Right lobe of liver (tissue), 6 donors: ENCODE measurements around the gene GREM2. TPM values are rescaled to one million over a fixed set of nuclear protein-coding genes. Genes with fewer than 3 reads are reported as not detected.

ENCODE experiments used
- ATAC-seq, 4 donors: fragments of 200-7000 bp; cut with Tn5 transposase; one replicate each; pipeline ENCODE4 v1.9.1; 2020; ENCODE audit warnings: mild to moderate bottlenecking in 4 of 4, moderate library complexity in 4 of 4
- DNase-seq, 3 donors: peaks; one replicate each; pipeline ENCODE4 v3.0.0-alpha.2; 2020
- H3K27ac ChIP-seq, 3 donors: fragments of 200-600 bp; one replicate each; pipeline ENCODE4 v1.8.0; 2022
- H3K27me3 ChIP-seq, 2 donors: fragments of 200-600 bp; one replicate each; pipeline ENCODE4 v1.8.0; 2022
- H3K36me3 ChIP-seq, 4 donors: fragments of 200-600 bp; sonication (generic) in 1 of 4; one replicate each; pipeline versions ENCODE4 v1.5.1 to v1.8.0; 2017 to 2022; ENCODE audit warnings: control low read depth in 1 of 4
- H3K4me1 ChIP-seq, 4 donors: fragments of 200-600 bp; sonication (generic) in 1 of 4; one replicate each; pipeline versions ENCODE4 v1.5.1 to v1.8.0; 2017 to 2022; ENCODE audit warnings: control low read depth in 1 of 4
- H3K4me3 ChIP-seq, 3 donors: fragments of 200-600 bp; one replicate each; pipeline ENCODE4 v1.8.0; 2022
- H3K9me3 ChIP-seq, 4 donors: fragments of 200-600 bp; sonication (generic) in 1 of 4; one replicate each; pipeline versions ENCODE4 v1.5.1 to v1.8.0; 2017 to 2022; ENCODE audit warnings: control low read depth in 1 of 4
- CTCF ChIP-seq, 4 donors: fragments of 200-600 bp in 3 of 4; fragments of 450-650 bp in 1 of 4; IDR thresholded peaks; one replicate each; pipeline versions ENCODE4 v1.5.1 to v1.8.0; 2016 to 2022; ENCODE audit warnings: antibody characterized with exemption in 4 of 4, mild to moderate bottlenecking in 2 of 4
- POLR2A ChIP-seq: fragments of 450-650 bp; IDR thresholded peaks from one replicate; pipeline ENCODE4 v1.6.1; 2017; ENCODE audit warnings: antibody characterized with exemption, mild to moderate bottlenecking
- WGBS: methylation state at CpG from one replicate; pipeline ENCODE4 v1.1.6; 2018; ENCODE audit warnings: low coverage, low lambda C conversion rate; ENCODE audit not compliant: insufficient coverage; ENCODE audit errors: missing lambda C conversion rate; 5-methylcytosine and 5-hydroxymethylcytosine counted together
- intact Hi-C, 2 donors: fragments of 100-400 bp; cut with DNase I; formaldehyde crosslinking; loops; one replicate each; pipeline versions ENCODE4 v1.11.2 to v1.14.1; 2022
- total RNA-seq, 6 experiments: library from RNA; depleted of rRNA in 2 of 6; stranded (reverse); fragments of >200 nt in 2 of 6; fragmentation: NEBNext Ultra II Directional in 3 of 6; extraction: Animal tissue kit (Norgen Biotek cat#: 25700) in 3 of 6; gene quantifications; one replicate each; pipeline versions ENCODE4 v1.1.0 to v1.2.4, GENCODE V29; 2016 to 2023
- donor health status: DM: no; HTN: yes; CAD: no.
- donor health status: DM: no; HTN: no; CAD: no.
- donor health status: DM: no; HTN: no; CAD: no.
- donor health status: DM: no; HTN: yes; CAD: no.
- donor health status: DM: no; HTN: yes; CAD: no.

GREM2 gene
- total RNA-seq, 6 experiments from 2014 or later, result 5.1 to 27.4 (median 12.7) TPM

DNA sequence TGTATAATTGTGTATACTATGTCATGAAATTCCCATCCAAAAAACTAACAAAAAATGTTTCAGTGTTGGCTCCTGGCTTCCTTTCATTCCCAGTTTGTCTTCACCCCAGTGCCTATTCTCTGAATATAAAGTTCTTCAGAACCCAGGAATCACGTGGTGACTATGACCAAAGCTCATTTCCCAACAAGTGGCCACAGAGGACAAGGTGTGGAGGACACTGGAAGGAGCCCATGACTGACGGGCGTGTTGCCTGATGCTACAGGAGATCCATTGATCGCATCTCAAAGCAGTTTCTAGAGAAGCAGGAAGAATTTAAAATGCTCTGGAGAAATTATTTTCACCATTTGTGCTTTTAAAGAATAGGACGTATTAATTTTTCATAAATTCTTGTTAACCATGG, 7.4 kb upstream of the GREM2 start:
- H3K36me3 ChIP-seq, result no peaks in the 10 kb centered on the region
- peak overlapping the region in 1 of 3 donors; percentile 31 for H3K4me3 ChIP-seq
- no peaks in the 10 kb centered on the region for H3K27me3 ChIP-seq
- intact Hi-C loops, result no loop called here
- ATAC-seq (peak; percentile 53 to 82 (median 78)), DNase-seq (no peak)
- H3K9me3 ChIP-seq, result no peaks in the 10 kb centered on the region
- no peaks in the 10 kb centered on the region for H3K4me1 ChIP-seq
- 48% methylated on average over 5 of the region's 5 CpGs for WGBS
- TF ChIP-seq POLR2A (no peak), CTCF (IDR thresholded peaks at IDR 0.05) (no peak)
- peak overlapping the region in 2 of 3 donors; percentile 29 to 67 for H3K27ac ChIP-seq

DNA sequence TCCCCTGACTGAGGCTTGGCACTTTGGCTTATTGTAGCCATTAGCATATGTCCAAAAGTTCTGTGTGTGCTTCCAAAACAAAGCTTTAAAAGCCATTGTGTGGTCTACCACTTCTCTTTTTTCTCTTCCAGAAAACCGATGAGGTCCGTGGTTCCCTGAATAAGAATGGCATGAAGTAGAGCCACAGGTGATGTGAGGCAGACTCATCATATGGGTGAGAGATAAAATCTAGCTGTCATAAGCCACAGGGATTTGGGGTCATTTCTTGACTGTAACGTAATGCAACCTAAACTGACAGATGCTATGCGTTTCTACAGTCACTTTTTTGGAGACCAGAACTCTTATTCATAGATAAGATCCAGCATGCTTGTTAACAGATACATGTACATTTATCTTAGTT, 7.0 kb upstream of the GREM2 start:
- TF ChIP-seq POLR2A, result no peak
- TF ChIP-seq CTCF (IDR thresholded peaks at IDR 0.05), result no peak
- Histone ChIP-seq H3K27me3 (no peaks in the 10 kb centered on the region), H3K27ac (peak overlapping the region in 1 of 3 donors; percentile 67), H3K36me3 (no peaks in the 10 kb centered on the region), H3K4me1 (peaks cover 0 to under 1% (median 0%) of the 10 kb centered on the region in 4 donors), H3K4me3 (no peak overlapping the region), H3K9me3 (no peaks in the 10 kb centered on the region)
- intact Hi-C loops, result no loop called here
- DNase-seq, result no peak
- ATAC-seq, result no peak
- 50% methylated on average over 4 of the region's 4 CpGs for WGBS

GRCh38 chr1:240616018-240616417, 4.1 kb upstream of the GREM2 start:
- 94% methylated on average over 4 of the region's 4 CpGs for WGBS
- ATAC-seq, result no peak

DNA sequence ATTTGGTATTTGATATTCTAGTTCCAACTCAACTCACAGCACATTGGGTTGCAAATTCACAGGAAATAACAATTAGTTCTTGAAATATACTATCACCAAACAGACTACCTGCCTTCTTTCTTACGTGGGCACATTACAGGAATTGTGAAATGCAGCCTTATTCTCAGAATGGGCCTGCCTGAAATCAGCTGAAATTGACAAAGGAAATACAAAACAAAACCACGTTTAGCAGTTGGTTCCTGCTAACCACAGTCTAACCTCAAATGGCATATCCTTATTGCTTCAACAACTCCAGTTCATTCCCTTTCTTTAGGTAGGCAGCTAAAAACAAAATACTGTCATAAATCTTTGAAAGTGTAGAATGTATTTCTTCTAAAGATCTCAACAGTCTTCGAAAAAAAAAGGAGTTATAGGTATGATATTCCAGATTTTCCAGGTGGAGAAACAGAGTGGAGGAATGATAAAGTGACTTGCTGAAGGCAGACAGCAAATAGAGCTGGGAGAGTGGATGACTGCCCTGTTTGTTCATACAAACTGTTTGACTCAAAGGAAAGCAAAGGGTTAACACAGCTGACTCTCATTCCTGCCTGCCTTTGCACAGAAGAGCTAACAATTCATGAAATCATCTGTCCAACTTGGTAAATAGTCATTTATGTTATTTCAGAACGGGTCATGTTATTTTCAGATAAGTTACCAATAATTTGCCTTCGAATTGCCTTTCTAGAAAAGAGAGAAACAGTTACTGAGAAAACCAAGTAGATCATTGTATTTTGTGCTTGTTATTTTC, 1.6 kb upstream of the GREM2 start:
- WGBS, result 15% methylated on average over 5 of the region's 5 CpGs
- Histone ChIP-seq H3K36me3 (no peaks in the 10 kb centered on the region), H3K4me3 (no peak overlapping the region), H3K9me3 (no peaks in the 10 kb centered on the region), H3K27ac (peak overlapping the region; percentile 14 to 97 (median 97)), H3K27me3 (no peaks in the 10 kb centered on the region), H3K4me1 (peaks cover 0 to 15% (median 8%) of the 10 kb centered on the region in 4 donors)
- peak in 1 of 4 donors; percentile 3 for ATAC-seq
- TF ChIP-seq POLR2A, result no peak
- no peak for TF ChIP-seq CTCF (IDR thresholded peaks at IDR 0.05)
- intact Hi-C loops, result no loop called here
- no peak for DNase-seq

More at GRCh38 chr1:240616018-240616417, 4.1 kb upstream of the GREM2 start:
- no peak for DNase-seq
- no peaks in the 10 kb centered on the region for H3K27me3 ChIP-seq
- TF ChIP-seq CTCF (IDR thresholded peaks at IDR 0.05) (no peak), POLR2A (no peak)
- no peak overlapping the region for H3K4me3 ChIP-seq
- H3K4me1 ChIP-seq, result peaks cover 0 to 15% (median 4%) of the 10 kb centered on the region in 4 donors
- intact Hi-C loops, result no loop called here
- H3K9me3 ChIP-seq, result no peaks in the 10 kb centered on the region
- no peaks in the 10 kb centered on the region for H3K36me3 ChIP-seq
- H3K27ac ChIP-seq, result no peak overlapping the region
